SH-SY5Y (cell line): ENCODE measurements around the gene CDKN2D.

ENCODE experiments used
- GATA2 ChIP-seq: IDR thresholded peaks from 2 replicates; pipeline ENCODE4 v1.6.1; 2011; ENCODE audit warnings: mild to moderate bottlenecking, low read depth, low read length
- GATA3 ChIP-seq: IDR thresholded peaks from 2 replicates; pipeline ENCODE4 v1.6.1; 2011; ENCODE audit warnings: low read depth, mild to moderate bottlenecking, low read length, moderate library complexity

The CDKN2D gene

GRCh38 chr19:10593148-10593547, 24.4 kb upstream of the CDKN2D start:
- TF ChIP-seq GATA3 (no peak), GATA2 (no peak)

DNA sequence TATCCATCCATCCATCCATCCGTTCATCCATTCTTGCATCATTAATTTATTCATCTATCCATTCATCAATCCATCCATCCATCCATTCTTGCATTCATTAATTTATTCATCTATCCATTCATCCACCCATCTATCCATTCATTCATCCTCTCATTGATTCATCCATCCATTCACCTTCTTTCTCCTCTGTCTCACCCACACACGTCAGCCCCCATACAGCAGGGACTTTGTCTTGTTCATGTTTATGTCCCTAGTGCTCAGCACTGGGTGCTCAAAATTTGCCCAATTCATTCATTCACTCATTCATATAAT, 19.0 kb upstream of the CDKN2D start:
- no peak for TF ChIP-seq GATA3
- TF ChIP-seq GATA2: no peak

DNA sequence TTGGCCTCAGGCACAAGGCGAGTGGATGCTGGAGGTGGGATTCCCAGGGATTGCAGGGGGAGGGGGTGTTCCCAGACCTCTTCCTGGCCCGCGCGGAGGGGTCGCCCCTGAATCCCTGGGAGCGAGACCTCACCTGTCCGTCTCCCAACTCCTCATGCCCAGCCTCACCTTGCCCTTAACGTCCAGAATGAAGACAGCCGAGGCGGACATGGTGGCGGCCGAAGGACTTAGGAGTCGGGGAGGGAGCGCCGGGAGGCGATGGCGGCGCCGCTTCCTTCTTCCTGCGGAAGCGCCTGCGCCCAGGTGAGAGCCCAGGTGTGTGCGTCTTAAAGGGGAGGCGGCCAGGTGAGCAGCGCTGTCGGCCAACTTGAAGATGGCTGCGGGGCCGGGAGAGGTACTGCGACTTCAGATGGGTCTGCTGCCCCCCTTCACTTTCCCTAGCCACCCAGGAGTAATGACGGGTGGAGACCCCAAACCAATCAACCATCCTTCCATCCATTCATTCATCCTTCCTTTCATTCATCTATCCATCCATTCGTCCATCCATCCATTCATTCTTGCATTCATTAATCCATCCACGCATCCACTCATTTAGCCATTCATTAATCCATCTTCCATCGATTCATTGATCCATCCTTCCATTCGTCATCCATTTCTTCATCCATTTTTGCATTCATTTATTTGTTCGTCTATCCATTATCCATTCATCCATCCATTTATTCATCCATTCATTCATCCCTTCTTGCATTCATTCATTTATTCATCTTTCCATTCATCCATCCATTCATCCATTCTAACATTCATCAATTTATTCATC, 18.5 kb upstream of the CDKN2D start, which contains the start of gene AP1M2:
Gene AP1M2, minus strand, starts transcription at position 291 of the 817 bp plus-strand sequence. Its CDS starts 81 bp downstream, at position 210.
- no peak for TF ChIP-seq GATA2
- no peak for TF ChIP-seq GATA3

- TF ChIP-seq GATA3 (no peak), GATA2 (no peak)
Measured at GRCh38 chr19:10586396-10586795, 17.6 kb upstream of the CDKN2D start.

- TF ChIP-seq GATA2 (no peak), GATA3 (no peak)
Measured at GRCh38 chr19:10583036-10583776, 14.4 kb upstream of the CDKN2D start.

DNA sequence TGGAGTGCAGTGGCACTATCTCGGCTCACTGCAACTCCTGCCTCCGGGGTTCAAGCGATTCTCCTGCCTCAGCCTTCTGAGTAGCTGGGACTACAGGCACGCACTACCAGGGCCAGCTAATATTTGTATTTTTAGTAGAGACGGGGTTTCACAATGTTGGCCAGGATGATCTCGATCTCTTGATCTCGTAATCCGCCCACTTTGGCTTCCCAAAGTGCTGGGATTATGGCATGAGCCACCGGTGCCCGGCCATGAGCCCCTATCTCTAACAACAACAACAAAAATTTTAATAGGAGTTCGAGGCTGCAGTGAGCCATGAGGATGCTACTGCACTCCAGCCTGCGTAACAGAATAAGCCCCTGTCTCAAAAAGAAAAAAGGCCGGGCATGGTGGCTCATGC, 13.3 kb upstream of the CDKN2D start:
- TF ChIP-seq GATA3 (no peak), GATA2 (no peak)

DNA sequence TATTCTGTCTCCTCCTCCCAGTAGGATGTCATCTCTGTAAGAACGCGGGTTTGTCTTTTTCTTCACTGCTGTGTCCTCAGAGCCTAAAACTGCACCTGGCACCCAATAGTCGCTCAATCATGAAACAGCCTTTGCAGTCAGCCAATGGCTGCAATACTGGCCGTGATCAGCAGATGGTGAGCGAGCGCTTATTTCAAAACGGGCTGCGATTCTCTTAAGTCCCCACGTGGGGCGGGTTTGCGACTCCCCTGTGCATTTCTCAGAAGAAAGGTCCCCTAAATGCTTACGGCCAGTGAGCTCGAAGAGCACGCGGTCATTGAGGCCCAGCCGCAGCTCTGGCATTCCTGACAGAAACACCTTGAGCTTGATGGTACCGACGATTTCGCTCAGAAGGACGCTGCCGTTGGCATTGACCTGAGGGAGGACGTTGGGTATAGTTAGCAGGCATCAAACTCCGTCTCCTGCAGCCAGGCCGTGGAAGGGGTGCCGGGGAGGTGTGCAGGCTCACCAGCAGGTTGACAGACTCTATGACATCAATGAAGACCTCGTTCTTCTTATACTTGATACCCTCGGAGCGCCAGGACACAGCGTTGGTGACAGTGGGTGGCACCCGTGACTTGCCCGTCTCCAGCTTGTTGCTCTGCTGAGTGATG, 12.3 kb upstream of the CDKN2D start:
- no peak for TF ChIP-seq GATA3
- TF ChIP-seq GATA2: no peak

GRCh38 chr19:10577951-10578350, 9.2 kb upstream of the CDKN2D start:
- TF ChIP-seq GATA2 (no peak), GATA3 (no peak)

- TF ChIP-seq GATA2: no peak
- no peak for TF ChIP-seq GATA3
Measured at GRCh38 chr19:10575011-10575716, 6.4 kb upstream of the CDKN2D start.

- TF ChIP-seq GATA3: no peak
- no peak for TF ChIP-seq GATA2
Measured at GRCh38 chr19:10574462-10574861, 5.7 kb upstream of the CDKN2D start.

DNA sequence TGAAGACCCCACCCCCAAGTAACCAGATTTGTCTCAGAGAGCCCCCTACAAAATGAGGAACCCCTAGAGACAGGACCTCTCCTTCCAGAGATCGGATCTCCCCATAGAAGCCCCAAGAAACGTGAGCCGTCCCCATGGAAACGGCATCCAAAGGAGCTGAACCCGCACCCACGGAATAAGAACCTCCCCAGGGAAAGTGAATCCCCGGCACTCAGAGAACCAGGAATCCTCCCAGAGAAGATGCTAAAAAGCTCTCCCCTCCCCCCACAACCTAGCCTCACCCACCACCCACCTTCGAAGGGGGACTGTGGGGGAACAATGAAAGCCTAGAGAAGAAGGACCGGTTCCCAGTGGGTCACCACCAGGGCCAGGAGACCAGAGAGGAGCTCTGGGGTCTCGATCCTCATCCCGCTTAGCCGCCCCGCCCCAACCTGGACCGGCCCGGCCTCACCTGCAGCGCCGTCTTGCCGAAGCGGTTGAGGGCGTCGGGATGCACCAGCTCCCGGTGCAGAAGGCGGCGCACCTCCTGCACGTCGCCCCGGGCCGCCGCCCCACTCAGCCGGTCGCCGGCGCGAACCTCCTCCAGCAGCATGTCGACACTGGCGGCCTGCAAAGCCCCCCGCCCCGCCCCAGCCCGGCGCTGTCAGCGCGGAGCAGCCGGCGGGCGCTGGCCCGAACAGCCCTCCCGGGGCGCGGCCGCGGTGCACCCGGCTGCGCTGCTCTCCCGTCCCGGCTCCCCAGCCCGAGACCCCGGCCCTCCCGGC, 535 bp downstream of the CDKN2D start:
- TF ChIP-seq GATA2 (no peak), GATA3 (no peak)

DNA sequence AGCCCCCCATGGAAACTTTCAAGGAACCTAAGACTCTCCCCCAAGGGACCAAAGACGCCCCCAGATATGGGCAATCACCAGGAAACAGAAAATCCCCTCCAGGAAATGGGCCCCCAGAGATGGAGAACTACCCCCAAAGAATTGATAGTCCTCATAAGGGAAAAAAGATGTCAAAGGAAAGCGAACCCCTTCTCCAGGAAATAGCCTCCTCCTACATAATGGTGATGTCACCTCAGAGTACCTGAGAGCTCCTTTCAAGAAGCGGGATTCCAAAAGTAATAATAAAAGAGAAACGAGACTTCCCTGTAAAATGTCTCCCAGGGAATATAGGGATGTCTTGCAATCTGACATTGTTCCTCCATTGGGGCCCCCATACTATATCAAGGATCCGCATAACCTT, 1.1 kb downstream of the CDKN2D start:
- TF ChIP-seq GATA2 (no peak), GATA3 (no peak)

DNA sequence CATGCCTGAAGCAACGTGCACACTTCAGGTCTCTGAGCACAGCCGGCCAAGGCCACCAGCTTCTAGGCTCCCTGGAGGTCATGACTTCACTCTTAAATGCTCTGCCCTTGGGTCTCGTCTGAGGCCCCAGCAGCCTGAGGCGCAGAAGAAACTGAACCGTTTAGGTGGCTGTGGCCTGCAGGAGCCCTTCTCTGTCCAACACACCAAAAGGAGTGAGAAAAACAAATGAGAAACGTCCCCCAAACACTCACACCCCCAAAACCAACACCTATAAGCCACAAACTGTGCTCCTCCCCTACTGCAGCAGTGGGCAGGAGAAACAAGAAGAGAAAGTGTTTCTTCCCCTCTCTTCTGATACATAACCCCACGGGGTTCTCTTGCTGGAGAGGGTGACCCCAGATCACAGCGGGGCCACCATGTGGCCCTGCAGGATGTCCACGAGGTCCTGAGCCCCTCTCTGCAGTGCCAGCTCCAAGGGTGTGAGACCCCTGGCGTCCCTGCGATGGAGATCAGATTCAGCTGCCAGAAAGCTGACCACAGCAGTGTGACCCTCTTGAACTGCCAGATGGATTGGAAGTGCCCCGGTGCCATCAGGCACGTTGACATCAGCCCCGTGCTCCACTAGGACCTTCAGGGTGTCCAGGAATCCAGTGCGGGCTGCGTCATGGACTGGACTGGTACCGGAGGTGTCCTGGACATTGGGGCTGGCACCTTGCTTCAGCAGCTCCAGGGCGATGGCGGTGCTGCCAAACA, 1.9 kb downstream of the CDKN2D start:
- TF ChIP-seq GATA2 (no peak), GATA3 (no peak)

DNA sequence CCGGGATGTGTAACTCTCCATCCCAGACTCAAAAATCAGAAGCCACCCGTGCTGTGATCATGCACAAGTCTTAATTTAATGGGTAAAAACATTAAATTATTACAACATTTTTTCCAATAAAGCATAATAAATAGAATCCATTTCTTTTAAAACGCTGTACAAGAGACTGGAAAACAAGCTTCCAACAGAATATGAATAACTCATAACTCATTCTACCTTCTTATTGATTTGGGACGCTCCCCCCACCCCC, 2.4 kb downstream of the CDKN2D start:
- TF ChIP-seq GATA3: no peak
- no peak for TF ChIP-seq GATA2
